ENCODE measurements around the gene CACNA1G.

The CACNA1G gene

GRCh38 chr17:50624321-50624934 lies 63.9 kb downstream of the CACNA1G start:
- DNase-seq (ENCODE audit: low spot score): no peak
- Histone ChIP-seq H2BK12ac (ENCODE audit: low read length) (no peak overlapping the region), H3K27ac (replicated peaks; ENCODE audit: low read length) (no peak overlapping the region), H3K4me1 (ENCODE audit: control insufficient read depth in 2 of 2, insufficient read depth in 1 of 2, low read depth in 1 of 2, low read length in 2 of 2) (peaks cover 37 to 46% of the 10 kb centered on the region in 2 donors), H3K36me3 (replicated peaks in 1 of 2; ENCODE audit: control insufficient read depth in 2 of 2, insufficient read depth in 2 of 2, low read length in 2 of 2) (no peaks in the 10 kb centered on the region), H3K27me3 (ENCODE audit: control insufficient read depth in 3 of 3, insufficient read depth in 3 of 3, low read depth in 1 of 3, low read length in 3 of 3) (peaks cover 0 to 18% (median 4%) of the 10 kb centered on the region in 3 experiments), H2BK120ac (ENCODE audit: low read depth, low read length) (peak overlapping the region; percentile 40), H4K91ac (ENCODE audit: low read depth, low read length, poor library complexity) (no peak overlapping the region), H3K18ac (ENCODE audit: low read length) (peak overlapping the region; percentile 61), H4K8ac (ENCODE audit: low read depth, low read length) (peak overlapping the region; percentile 25), H3K23ac (ENCODE audit: low read depth, low read length, poor library complexity) (no peak overlapping the region), H3K79me1 (ENCODE audit: low read depth, low read length) (no peaks in the 10 kb centered on the region), H3K4me2 (ENCODE audit: insufficient read depth, low read length, poor library complexity, severe bottlenecking) (no peak overlapping the region), H3K4me3 (ENCODE audit: low read length in 2 of 2) (no peak overlapping the region), H3K4ac (ENCODE audit: low read length) (no peak overlapping the region), H3K9ac (ENCODE audit: low read depth, low read length, poor library complexity) (no peak overlapping the region), H3K14ac (ENCODE audit: low read length) (no peak overlapping the region), H2AK5ac (ENCODE audit: low read depth, low read length) (peak overlapping the region; percentile 92), H2AFZ (ENCODE audit: low read length) (no peak overlapping the region), H2BK5ac (ENCODE audit: low read length) (no peak overlapping the region), H2BK15ac (ENCODE audit: low read length) (peak overlapping the region; percentile 75), H3K9me3 (replicated peaks in 1 of 2; ENCODE audit: control insufficient read depth in 2 of 2, insufficient read depth in 1 of 2, low read depth in 1 of 2, low read length in 2 of 2) (no peaks in the 10 kb centered on the region)
- no CpG with 5 or more reads among the region's 7 CpGs for whole genome bisulfite sequencing, 2 donors (ENCODE audit: extremely low coverage in 2 of 2, insufficient read length in 2 of 2, insufficient replicate concordance in 1 of 2)

- whole genome bisulfite sequencing, 2 donors (ENCODE audit: extremely low coverage in 2 of 2, insufficient read length in 2 of 2, insufficient replicate concordance in 1 of 2): no CpG with 5 or more reads among the region's 19 CpGs
- H3K23ac ChIP-seq (ENCODE audit: low read depth, low read length, poor library complexity): peak overlapping the region; percentile 58
- H2BK15ac ChIP-seq (ENCODE audit: low read length): peak overlapping the region; percentile 5
- no peak for DNase-seq (ENCODE audit: low spot score)
- peak overlapping the region; percentile 65 for H2AFZ ChIP-seq (ENCODE audit: low read length)
- peak overlapping the region; percentile 2 for H2BK5ac ChIP-seq (ENCODE audit: low read length)
- H2BK120ac ChIP-seq (ENCODE audit: low read depth, low read length): peak overlapping the region; percentile 35
- no peaks in the 10 kb centered on the region for H3K79me1 ChIP-seq (ENCODE audit: low read depth, low read length)
- H3K27me3 ChIP-seq (ENCODE audit: control insufficient read depth in 3 of 3, insufficient read depth in 3 of 3, low read depth in 1 of 3, low read length in 3 of 3): peaks cover 0 to 21% (median 4%) of the 10 kb centered on the region in 3 experiments
- H3K9me3 ChIP-seq (replicated peaks in 1 of 2; ENCODE audit: control insufficient read depth in 2 of 2, insufficient read depth in 1 of 2, low read depth in 1 of 2, low read length in 2 of 2): no peaks in the 10 kb centered on the region
- peak overlapping the region; percentile 52 for H3K9ac ChIP-seq (ENCODE audit: low read depth, low read length, poor library complexity)
- H3K4me2 ChIP-seq (ENCODE audit: insufficient read depth, low read length, poor library complexity, severe bottlenecking): no peak overlapping the region
- no peak overlapping the region for H4K8ac ChIP-seq (ENCODE audit: low read depth, low read length)
- H3K4me1 ChIP-seq (ENCODE audit: control insufficient read depth in 2 of 2, insufficient read depth in 1 of 2, low read depth in 1 of 2, low read length in 2 of 2): peaks cover 30 to 42% of the 10 kb centered on the region in 2 donors
- peak overlapping the region; percentile 86 for H3K14ac ChIP-seq (ENCODE audit: low read length)
- H4K91ac ChIP-seq (ENCODE audit: low read depth, low read length, poor library complexity): peak overlapping the region; percentile 39
- no peak overlapping the region for H3K27ac ChIP-seq (replicated peaks; ENCODE audit: low read length)
- no peak overlapping the region for H3K4ac ChIP-seq (ENCODE audit: low read length)
- H2AK5ac ChIP-seq (ENCODE audit: low read depth, low read length): peak overlapping the region; percentile 88
- H3K36me3 ChIP-seq (replicated peaks in 1 of 2; ENCODE audit: control insufficient read depth in 2 of 2, insufficient read depth in 2 of 2, low read length in 2 of 2): no peaks in the 10 kb centered on the region
- peak overlapping the region; percentile 60 for H2BK12ac ChIP-seq (ENCODE audit: low read length)
- H3K4me3 ChIP-seq (ENCODE audit: low read length in 2 of 2): no peak overlapping the region
- H3K18ac ChIP-seq (ENCODE audit: low read length): peak overlapping the region; percentile 66
Measured at GRCh38 chr17:50625032-50625871, 64.7 kb downstream of the CACNA1G start.

GRCh38 chr17:50626037-50626574 lies 65.6 kb downstream of the CACNA1G start:
- Histone ChIP-seq H2BK5ac (ENCODE audit: low read length) (peak overlapping the region; percentile 2), H2AK5ac (ENCODE audit: low read depth, low read length) (peak overlapping the region; percentile 78), H3K23ac (ENCODE audit: low read depth, low read length, poor library complexity) (peak overlapping the region; percentile 23), H4K91ac (ENCODE audit: low read depth, low read length, poor library complexity) (no peak overlapping the region), H2BK120ac (ENCODE audit: low read depth, low read length) (peak overlapping the region; percentile 35), H3K9ac (ENCODE audit: low read depth, low read length, poor library complexity) (peak overlapping the region; percentile 12), H3K4me3 (ENCODE audit: low read length in 2 of 2) (no peak overlapping the region), H2AFZ (ENCODE audit: low read length) (peak overlapping the region; percentile 65), H3K18ac (ENCODE audit: low read length) (peak overlapping the region; percentile 52), H2BK12ac (ENCODE audit: low read length) (no peak overlapping the region), H3K36me3 (replicated peaks in 1 of 2; ENCODE audit: control insufficient read depth in 2 of 2, insufficient read depth in 2 of 2, low read length in 2 of 2) (no peaks in the 10 kb centered on the region), H3K4me1 (ENCODE audit: control insufficient read depth in 2 of 2, insufficient read depth in 1 of 2, low read depth in 1 of 2, low read length in 2 of 2) (peaks cover 28 to 42% of the 10 kb centered on the region in 2 donors), H3K9me3 (replicated peaks in 1 of 2; ENCODE audit: control insufficient read depth in 2 of 2, insufficient read depth in 1 of 2, low read depth in 1 of 2, low read length in 2 of 2) (no peaks in the 10 kb centered on the region), H2BK15ac (ENCODE audit: low read length) (peak overlapping the region; percentile 5), H3K4me2 (ENCODE audit: insufficient read depth, low read length, poor library complexity, severe bottlenecking) (no peak overlapping the region), H3K79me1 (ENCODE audit: low read depth, low read length) (no peaks in the 10 kb centered on the region), H3K27ac (replicated peaks; ENCODE audit: low read length) (no peak overlapping the region), H4K8ac (ENCODE audit: low read depth, low read length) (no peak overlapping the region), H3K14ac (ENCODE audit: low read length) (peak overlapping the region; percentile 86), H3K27me3 (ENCODE audit: control insufficient read depth in 3 of 3, insufficient read depth in 3 of 3, low read depth in 1 of 3, low read length in 3 of 3) (peaks cover 0 to 28% (median 4%) of the 10 kb centered on the region in 3 experiments), H3K4ac (ENCODE audit: low read length) (no peak overlapping the region)
- WGBS, 2 donors (ENCODE audit: extremely low coverage in 2 of 2, insufficient read length in 2 of 2, insufficient replicate concordance in 1 of 2): no CpG with 5 or more reads among the region's 19 CpGs
- DNase-seq (ENCODE audit: low spot score): peak; percentile 76

Data from neuronal stem cell (in vitro differentiated cells).